ENCODE data around the gene FAM90A26. TPM values are rescaled to one million over a fixed set of nuclear protein-coding genes. Genes with fewer than 3 reads are reported as not detected.

FAM90A26 gene
- not detected in 2 replicates for total RNA-seq (2014; rRNA removed; shearing (Covaris generic))

DNA sequence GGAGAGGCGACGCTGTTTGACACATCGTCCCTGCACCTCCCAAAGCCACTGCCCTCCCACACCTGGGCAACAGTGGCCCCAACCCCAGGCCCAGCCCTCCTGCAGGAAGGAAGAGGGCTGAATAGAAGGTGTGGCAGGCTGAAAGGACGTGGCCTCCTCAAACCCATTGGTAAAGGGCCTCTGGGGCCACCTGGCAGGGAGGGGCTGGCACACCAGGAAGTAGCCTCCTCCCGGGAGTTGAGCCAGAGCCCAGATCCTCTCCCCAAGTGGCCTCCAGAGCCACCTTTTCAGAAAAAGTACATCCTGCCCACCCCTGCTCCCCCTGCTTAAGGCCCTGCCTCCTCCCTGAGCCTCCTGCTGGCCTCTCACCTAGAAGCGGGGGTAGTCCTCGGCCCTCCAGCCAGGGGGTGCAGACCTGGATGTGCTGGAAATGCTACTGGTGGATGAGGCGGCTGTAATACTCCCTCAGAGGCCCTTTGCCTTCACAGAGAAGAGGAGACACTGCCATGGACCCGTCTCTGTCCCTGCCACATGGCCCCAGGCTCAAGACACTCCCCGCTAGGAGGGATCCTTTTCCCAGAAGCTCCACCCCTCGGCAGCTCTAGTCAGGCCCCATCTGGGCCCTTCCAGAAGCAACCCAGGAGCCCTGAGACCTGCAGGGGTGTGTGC lies at the start of gene FAM90A26:
FAM90A26 (plus strand) TSS at position 619 of the 669 bp plus-strand sequence. CDS start 2,764 bp downstream, outside the sequence.

DNA sequence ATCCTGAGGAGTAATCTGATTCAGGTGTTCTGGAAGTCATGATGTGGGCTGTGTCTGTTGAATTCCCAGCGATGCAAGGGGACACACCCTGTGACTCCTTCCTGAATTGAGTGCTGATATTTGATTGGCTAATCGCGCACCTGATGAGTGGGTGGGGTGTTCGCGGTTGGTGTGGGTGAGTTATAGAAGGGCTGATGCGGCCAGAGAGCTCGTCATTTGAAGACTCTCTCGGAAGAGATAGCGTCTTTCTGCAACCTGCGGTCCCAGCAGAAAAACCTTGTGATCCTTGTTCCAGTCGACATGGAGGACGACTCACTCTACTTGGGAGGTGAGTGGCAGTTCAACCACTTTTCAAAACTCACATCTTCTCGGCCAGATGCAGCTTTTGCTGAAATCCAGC lies 40.1 kb downstream of the FAM90A26 start, which contains the start of gene USP17L10:
USP17L10 (plus strand) TSS at position 301 of the 400 bp plus-strand sequence; CDS start at position 301, 0 bp downstream.

GRCh38 chr4:9215105-9215504 lies 44.9 kb downstream of the FAM90A26 start, which contains the start of gene USP17L11:
TSS of gene USP17L11 (plus strand) at chr4:9215405. CDS start at chr4:9215405, 0 bp downstream.

GRCh38 chr4:9219852-9220251 lies 49.6 kb downstream of the FAM90A26 start, which contains the start of gene USP17L12:
TSS of gene USP17L12 (plus strand) at chr4:9220152. CDS start at chr4:9220152, 0 bp downstream.

DNA sequence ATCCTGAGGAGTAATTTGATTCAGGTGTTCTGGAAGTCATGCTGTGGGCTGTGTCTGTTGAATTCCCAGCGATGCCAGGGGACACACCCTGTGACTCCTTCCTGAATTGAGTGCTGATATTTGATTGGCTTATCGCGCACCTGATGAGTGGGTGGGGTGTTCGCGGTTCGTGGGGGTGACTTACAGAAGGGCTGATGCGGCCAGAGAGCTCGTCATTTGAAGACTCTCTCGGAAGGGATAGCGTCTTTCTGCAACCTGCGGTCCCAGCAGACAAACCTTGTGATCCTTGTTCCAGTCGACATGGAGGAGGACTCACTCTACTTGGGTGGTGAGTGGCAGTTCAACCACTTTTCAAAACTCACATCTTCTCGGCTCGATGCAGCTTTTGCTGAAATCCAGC lies 54.4 kb downstream of the FAM90A26 start, which contains the start of gene USP17L13:
USP17L13 (plus strand) TSS at position 301 of the 400 bp plus-strand sequence; CDS start at position 301, 0 bp downstream.

Other genes with a start within 250 kb of the FAM90A26 start
- not detected in 2 replicates for gene USP17L10, start 40.2 kb downstream of the FAM90A26 start, total RNA-seq (2014; rRNA removed; shearing (Covaris generic))
- not detected in 2 replicates for gene USP17L11, start 45.0 kb downstream of the FAM90A26 start, total RNA-seq (2014; rRNA removed; shearing (Covaris generic))
- gene USP17L12, start 49.7 kb downstream of the FAM90A26 start, total RNA-seq (2014; rRNA removed; shearing (Covaris generic)) = not detected in 2 replicates
- gene USP17L13, start 54.5 kb downstream of the FAM90A26 start, total RNA-seq (2014; rRNA removed; shearing (Covaris generic)) = not detected in 2 replicates
- not detected in 2 replicates for gene USP17L15, start 64.0 kb downstream of the FAM90A26 start, total RNA-seq (2014; rRNA removed; shearing (Covaris generic))
- gene USP17L17, start 73.5 kb downstream of the FAM90A26 start, total RNA-seq (2014; rRNA removed; shearing (Covaris generic)) = not detected in 2 replicates
- not detected in 2 replicates for gene USP17L18, start 78.2 kb downstream of the FAM90A26 start, total RNA-seq (2014; rRNA removed; shearing (Covaris generic))
- gene USP17L19, start 83.0 kb downstream of the FAM90A26 start, total RNA-seq (2014; rRNA removed; shearing (Covaris generic)) = not detected in 2 replicates
- not detected in 2 replicates for gene USP17L20, start 87.7 kb downstream of the FAM90A26 start, total RNA-seq (2014; rRNA removed; shearing (Covaris generic))
- not detected in 2 replicates for gene USP17L21, start 92.5 kb downstream of the FAM90A26 start, total RNA-seq (2014; rRNA removed; shearing (Covaris generic))
- gene USP17L22, start 97.2 kb downstream of the FAM90A26 start, total RNA-seq (2014; rRNA removed; shearing (Covaris generic)) = not detected in 2 replicates
- gene USP17L24, start 154.8 kb downstream of the FAM90A26 start, total RNA-seq (2014; rRNA removed; shearing (Covaris generic)) = not detected in 2 replicates
- gene USP17L25, start 159.5 kb downstream of the FAM90A26 start, total RNA-seq (2014; rRNA removed; shearing (Covaris generic)) = not detected in 2 replicates
- gene USP17L26, start 164.2 kb downstream of the FAM90A26 start, total RNA-seq (2014; rRNA removed; shearing (Covaris generic)) = not detected in 2 replicates
- gene USP17L5, start 169.0 kb downstream of the FAM90A26 start, total RNA-seq (2014; rRNA removed; shearing (Covaris generic)) = not detected in 2 replicates
- gene USP17L27, start 173.7 kb downstream of the FAM90A26 start, total RNA-seq (2014; rRNA removed; shearing (Covaris generic)) = not detected in 2 replicates
- gene USP17L28, start 178.5 kb downstream of the FAM90A26 start, total RNA-seq (2014; rRNA removed; shearing (Covaris generic)) = not detected in 2 replicates
- gene USP17L29, start 183.2 kb downstream of the FAM90A26 start, total RNA-seq (2014; rRNA removed; shearing (Covaris generic)) = not detected in 2 replicates
- not detected in 2 replicates for gene USP17L30, start 192.7 kb downstream of the FAM90A26 start, total RNA-seq (2014; rRNA removed; shearing (Covaris generic))